GM18870 (cell line): Measurements from ENCODE around the gene FLRT1.

Experiments used
- ATAC-seq: cut with Tn5 transposase; IDR thresholded peaks from one replicate; pipeline ENCODE4 v1.9.1; 2021; ENCODE audit warnings: moderate library complexity; ENCODE audit not compliant: unreplicated experiment

The FLRT1 gene

DNA sequence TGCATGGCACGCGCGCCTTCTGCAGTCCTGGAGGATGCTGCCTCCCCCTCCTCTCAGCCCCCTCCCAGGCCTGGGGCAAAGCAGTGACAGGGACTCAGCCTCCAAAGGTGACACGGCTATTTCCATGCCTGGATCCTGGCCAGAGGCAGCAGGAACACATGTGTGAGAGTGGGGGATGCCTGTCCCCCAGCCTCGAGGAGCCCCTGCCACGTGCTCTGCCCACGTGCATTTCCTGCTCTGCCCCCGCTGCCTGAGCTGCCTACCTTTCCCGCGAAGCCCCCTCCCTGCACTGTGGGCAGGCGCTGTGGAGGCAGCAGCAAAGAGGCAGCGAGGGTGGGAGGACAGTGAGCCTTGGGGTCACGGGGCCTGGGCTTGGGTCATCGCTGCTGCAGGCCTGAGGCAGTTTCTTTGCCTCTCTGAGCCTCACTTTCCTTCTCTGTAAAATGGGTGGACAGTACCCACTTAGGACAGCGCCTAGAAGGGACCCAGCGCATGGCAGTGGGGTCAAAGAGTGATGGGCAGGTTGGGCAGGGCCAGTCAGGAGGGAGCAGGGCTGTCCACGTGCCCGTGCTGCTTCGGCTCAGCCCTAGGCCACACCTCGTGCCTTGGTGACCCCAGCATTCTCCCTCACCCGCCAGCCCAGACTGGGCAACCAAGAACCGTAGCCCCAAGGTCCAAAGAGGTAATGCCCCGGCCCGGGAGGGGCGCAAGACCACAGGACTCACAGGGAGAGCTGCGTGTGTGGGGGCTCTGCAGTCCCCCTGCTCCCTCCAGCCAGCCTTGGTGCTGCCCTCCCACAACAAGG is 48.6 kb downstream of the FLRT1 start:
- no peak for ATAC-seq

DNA sequence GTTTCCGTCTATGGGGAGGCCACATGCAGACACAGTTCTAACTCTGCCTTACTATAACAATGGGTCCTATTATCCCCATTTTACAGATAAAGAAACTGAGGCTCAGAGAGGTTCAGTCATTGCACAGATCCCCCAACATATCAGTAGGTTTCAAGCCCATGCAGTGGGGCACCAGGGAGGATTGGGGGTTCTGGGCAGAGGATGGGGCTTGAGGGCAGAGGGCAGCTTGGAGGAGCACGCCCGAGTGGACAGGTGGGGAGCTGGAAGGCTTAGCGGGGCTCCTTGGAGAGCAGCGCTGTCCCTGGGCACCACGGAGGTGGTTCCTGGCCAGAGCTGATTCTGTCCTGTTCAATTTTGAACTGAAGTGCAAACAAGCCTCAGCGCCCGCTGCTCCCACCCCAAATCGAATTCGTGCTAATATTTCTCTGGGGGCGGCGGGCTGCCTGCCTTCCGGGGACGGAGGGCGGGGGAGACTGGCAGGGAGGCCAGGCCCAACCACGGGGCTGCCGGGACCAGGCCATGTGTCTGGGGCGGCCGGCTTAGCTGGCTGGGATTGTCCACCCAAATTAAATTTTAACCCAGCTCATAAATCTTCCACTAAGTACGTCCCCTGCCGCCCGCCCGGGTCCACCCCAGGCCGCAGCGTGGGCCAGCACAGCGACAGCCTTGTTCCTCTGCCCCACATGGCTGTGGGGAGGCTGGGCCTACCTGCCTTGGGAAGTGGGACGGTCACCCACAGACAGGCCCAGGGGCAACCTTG is 49.4 kb downstream of the FLRT1 start:
- ATAC-seq, result no peak
